AG09309 (cell line): ENCODE results near the gene ZNF792.

ENCODE experiments used
- DNase-seq: peaks from one replicate; pipeline ENCODE4 v3.0.0-alpha.2; 2010; ENCODE audit warnings: low read depth
- H3K4me3 ChIP-seq: 2 replicates; pipeline ENCODE4 v1.5.1; 2011; ENCODE audit warnings: mild to moderate bottlenecking, low read depth, low read length, moderate library complexity; ENCODE audit not compliant: control insufficient read depth
- CTCF ChIP-seq: IDR thresholded peaks from 2 replicates; pipeline ENCODE4 v1.5.1; 2011; ENCODE audit warnings: mild to moderate bottlenecking, low read depth, low read length, inconsistent platforms; ENCODE audit not compliant: insufficient read depth, control insufficient read depth; ENCODE audit errors: missing control alignments

Gene ZNF792

GRCh38 chr19:34960103-34960805 lies 3.8 kb downstream of the ZNF792 start:
- H3K4me3 ChIP-seq: no peak overlapping the region
- peak; percentile 20 for DNase-seq
- no peak for TF ChIP-seq CTCF

- no peak overlapping the region for H3K4me3 ChIP-seq
These were observed 5.0 kb downstream of the ZNF792 start for GRCh38 chr19:34959021-34959420.

GRCh38 chr19:34957830-34958751 lies 5.9 kb downstream of the ZNF792 start:
- DNase-seq: no peak
- no peak for TF ChIP-seq CTCF
- H3K4me3 ChIP-seq: no peak overlapping the region

More at GRCh38 chr19:34959021-34959420, 5.0 kb downstream of the ZNF792 start:
- DNase-seq: no peak
- no peak for TF ChIP-seq CTCF

- DNase-seq: no peak
- H3K4me3 ChIP-seq: no peak overlapping the region
- no peak for TF ChIP-seq CTCF
These were observed 10.9 kb downstream of the ZNF792 start for GRCh38 chr19:34953092-34953491.

GRCh38 chr19:34943861-34944573 lies 20.0 kb downstream of the ZNF792 start:
- no peak for DNase-seq
- no peak overlapping the region for H3K4me3 ChIP-seq
- TF ChIP-seq CTCF: no peak

GRCh38 chr19:34938886-34939285 lies 25.1 kb downstream of the ZNF792 start:
- TF ChIP-seq CTCF: no peak
- no peak for DNase-seq
- no peak overlapping the region for H3K4me3 ChIP-seq
